ENCODE data around the gene SLC6A8. TPM values are rescaled to one million over a fixed set of nuclear protein-coding genes. Genes with fewer than 3 reads are reported as not detected.

Gene SLC6A8
- total and polyA plus RNA-seq, 2 of the 4 experiments (the other 2 are of a cell fraction): 7.2 to 25.5 TPM

DNA sequence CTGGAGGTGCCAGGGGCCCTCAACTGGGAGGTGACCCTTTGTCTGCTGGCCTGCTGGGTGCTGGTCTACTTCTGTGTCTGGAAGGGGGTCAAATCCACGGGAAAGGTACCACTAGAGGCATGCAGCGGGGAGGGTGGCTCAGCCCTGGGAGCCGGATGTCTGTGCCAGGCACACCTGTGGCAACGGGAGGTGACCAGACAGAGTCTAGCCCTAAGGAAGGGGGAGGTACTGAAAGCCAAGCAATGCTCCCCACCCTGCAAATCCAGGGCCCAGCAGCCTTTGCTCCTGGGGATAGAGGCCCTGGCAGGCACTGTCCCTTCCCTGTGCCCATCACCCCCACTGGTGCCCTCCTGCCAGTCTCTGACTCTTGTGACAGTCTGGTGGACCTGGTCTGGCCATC lies 4.3 kb downstream of the SLC6A8 start:
- dilution Hi-C loops (cut with HindIII; ENCODE audit: low sequenced_read_pairs, unreplicated experiment) (no loop called here), intact Hi-C loops (cut with micrococcal nuclease) (no loop called here), in situ Hi-C loops (cut with MboI; ENCODE audit: low sequenced_read_pairs) (no loop called here)
- Histone ChIP-seq H3K18ac (ENCODE audit: low read depth, low read length) (no peak overlapping the region), H4K20me1 (ENCODE audit: insufficient read depth, low read length) (peaks cover 12% of the 10 kb centered on the region), H3K14ac (replicated peaks; ENCODE audit: low read depth, low read length) (no peak overlapping the region), H3K56ac (ENCODE audit: extremely low read depth, insufficient read depth, low read length) (no peak overlapping the region), H2AFZ (replicated peaks; ENCODE audit: low read length, poor library complexity) (no peak overlapping the region), H2BK5ac (ENCODE audit: low read depth, low read length, poor library complexity, severe bottlenecking) (no peak overlapping the region), H3K9me1 (ENCODE audit: insufficient read depth, low read length) (peaks cover 5% of the 10 kb centered on the region; the same call in 1 of the 2 replicates), H3K23ac (ENCODE audit: low read depth, low read length) (no peak overlapping the region), H3K9me3 (ENCODE audit: control insufficient read depth, insufficient read depth, low read length) (no peaks in the 10 kb centered on the region), H3K4me3 (ENCODE audit: insufficient read depth, low read depth, low read length) (no peak overlapping the region), H3K27ac (ENCODE audit: insufficient read depth, low read length) (no peak overlapping the region), H3K36me3 (ENCODE audit: control insufficient read depth, insufficient read depth, low read length) (peaks cover 7% of the 10 kb centered on the region), H3K4me2 (ENCODE audit: low read depth, low read length) (no peak overlapping the region), H4K8ac (ENCODE audit: low read depth in 2 of 2, low read length in 2 of 2) (no peak overlapping the region), H2AK9ac (replicated peaks; ENCODE audit: low read depth, low read length, poor library complexity) (no peak overlapping the region), H3K27me3 (ENCODE audit: control insufficient read depth, insufficient read depth, low read length) (no peaks in the 10 kb centered on the region), H3K4ac (ENCODE audit: low read depth, low read length) (no peak overlapping the region), H4K5ac (ENCODE audit: low read depth, low read length) (no peak overlapping the region), H2BK15ac (ENCODE audit: low read depth, low read length) (no peak overlapping the region), H2BK20ac (ENCODE audit: low read depth, low read length) (no peak overlapping the region), H3K4me1 (ENCODE audit: control insufficient read depth, insufficient read depth, low read length) (peaks cover 9% of the 10 kb centered on the region), H3K79me1 (ENCODE audit: low read depth in 1 of 2, low read length in 2 of 2) (0 out of 4 replicates have a peak, but pooled peaks cover 0 to 6% of the 10 kb centered on the region in 2 experiments), H4K91ac (ENCODE audit: insufficient read depth, low read depth, low read length) (no peak overlapping the region), H3K9ac (ENCODE audit: low read depth, low read length) (no peak overlapping the region), H2BK120ac (ENCODE audit: low read depth, low read length) (no peak overlapping the region), H2AK5ac (ENCODE audit: low read depth, low read length) (no peak overlapping the region)
- POLR2A ChIA-PET (ENCODE audit: unreplicated experiment): no interaction called here
- TF ChIP-seq CEBPB (IDR thresholded peaks at IDR 0.05; ENCODE audit: low read depth, low read length) (no peak), MAFK (IDR thresholded peaks at IDR 0.05; ENCODE audit: low read depth, low read length) (no peak), POLR2A (IDR thresholded peaks at IDR 0.05; ENCODE audit: low read depth, low read length) (no peak), FOS (IDR thresholded peaks at IDR 0.05; ENCODE audit: low read depth, low read length) (no peak), MAZ (IDR thresholded peaks at IDR 0.05; ENCODE audit: borderline replicate concordance, low read depth, low read length) (no peak), BHLHE40 (IDR thresholded peaks at IDR 0.05; ENCODE audit: low read depth, low read length) (no peak), MXI1 (IDR thresholded peaks at IDR 0.05; ENCODE audit: borderline replicate concordance, low read depth, low read length) (no peak), RFX5 (IDR thresholded peaks at IDR 0.05; ENCODE audit: low read depth, low read length) (no peak), ELK1 (IDR thresholded peaks at IDR 0.05; ENCODE audit: borderline replicate concordance, low read depth, low read length) (no peak), NFE2L2 (IDR thresholded peaks at IDR 0.05; ENCODE audit: low read depth, low read length) (no peak), RCOR1 (IDR thresholded peaks at IDR 0.05; ENCODE audit: insufficient replicate concordance, low read length) (no peak), RAD21 (IDR thresholded peaks at IDR 0.05; ENCODE audit: low read length) (no peak), SMC3 (IDR thresholded peaks at IDR 0.05; ENCODE audit: low read depth, low read length) (no peak), CHD1 (IDR thresholded peaks at IDR 0.05; ENCODE audit: low read depth, low read length) (no peak)
- TF ChIP-seq, protein P1, sequence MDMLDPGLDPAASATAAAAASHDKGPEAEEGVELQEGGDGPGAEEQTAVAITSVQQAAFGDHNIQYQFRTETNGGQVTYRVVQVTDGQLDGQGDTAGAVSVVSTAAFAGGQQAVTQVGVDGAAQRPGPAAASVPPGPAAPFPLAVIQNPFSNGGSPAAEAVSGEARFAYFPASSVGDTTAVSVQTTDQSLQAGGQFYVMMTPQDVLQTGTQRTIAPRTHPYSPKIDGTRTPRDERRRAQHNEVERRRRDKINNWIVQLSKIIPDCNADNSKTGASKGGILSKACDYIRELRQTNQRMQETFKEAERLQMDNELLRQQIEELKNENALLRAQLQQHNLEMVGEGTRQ (IDR thresholded peaks at IDR 0.05; ENCODE audit: low read depth, low read length): no peak
- TF ChIP-seq, protein P2, sequence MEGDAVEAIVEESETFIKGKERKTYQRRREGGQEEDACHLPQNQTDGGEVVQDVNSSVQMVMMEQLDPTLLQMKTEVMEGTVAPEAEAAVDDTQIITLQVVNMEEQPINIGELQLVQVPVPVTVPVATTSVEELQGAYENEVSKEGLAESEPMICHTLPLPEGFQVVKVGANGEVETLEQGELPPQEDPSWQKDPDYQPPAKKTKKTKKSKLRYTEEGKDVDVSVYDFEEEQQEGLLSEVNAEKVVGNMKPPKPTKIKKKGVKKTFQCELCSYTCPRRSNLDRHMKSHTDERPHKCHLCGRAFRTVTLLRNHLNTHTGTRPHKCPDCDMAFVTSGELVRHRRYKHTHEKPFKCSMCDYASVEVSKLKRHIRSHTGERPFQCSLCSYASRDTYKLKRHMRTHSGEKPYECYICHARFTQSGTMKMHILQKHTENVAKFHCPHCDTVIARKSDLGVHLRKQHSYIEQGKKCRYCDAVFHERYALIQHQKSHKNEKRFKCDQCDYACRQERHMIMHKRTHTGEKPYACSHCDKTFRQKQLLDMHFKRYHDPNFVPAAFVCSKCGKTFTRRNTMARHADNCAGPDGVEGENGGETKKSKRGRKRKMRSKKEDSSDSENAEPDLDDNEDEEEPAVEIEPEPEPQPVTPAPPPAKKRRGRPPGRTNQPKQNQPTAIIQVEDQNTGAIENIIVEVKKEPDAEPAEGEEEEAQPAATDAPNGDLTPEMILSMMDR (conservative IDR thresholded peaks at IDR 0.05; ENCODE audit: low read depth, low read length): no peak
- CTCF ChIA-PET: no interaction called here
- WGBS, 2 experiments (ENCODE audit: extremely low coverage in 2 of 2, insufficient read length in 1 of 2): no CpG with 5 or more reads among the region's 4 CpGs
- BruUV-seq (replicated peaks): no TSS peak
- no peak for DNase-seq
- no peak for ATAC-seq (ENCODE audit: low read depth)
